GM23338 (cell line): ENCODE results near the gene ANKH.

Experiments used
- CREB1 ChIP-seq: fragments of 250-450 bp; sonication (Bioruptor Pico); IDR thresholded peaks from 2 replicates; pipeline ENCODE4 v1.5.0; 2020; ENCODE audit warnings: low read depth, mild to moderate bottlenecking, moderate library complexity
- EZH2 ChIP-seq: fragments of 200-600 bp; sonication (generic); IDR thresholded peaks from one replicate; pipeline ENCODE4 v1.8.0; 2017; ENCODE audit warnings: antibody characterized with exemption, mild to moderate bottlenecking, low read depth; ENCODE audit not compliant: unreplicated experiment
- EZH2phosphoT487 ChIP-seq: fragments of 200-600 bp; sonication (generic); IDR thresholded peaks from one replicate; pipeline ENCODE4 v1.8.1; 2018; ENCODE audit warnings: antibody characterized with exemption; ENCODE audit not compliant: unreplicated experiment
- NANOG ChIP-seq: IDR thresholded peaks from 2 replicates; pipeline ENCODE4 v1.6.1; 2016; ENCODE audit warnings: antibody characterized with exemption, borderline replicate concordance
- POLR2AphosphoS5 ChIP-seq: IDR thresholded peaks from 2 replicates; pipeline ENCODE4 v1.6.1; 2016; ENCODE audit warnings: antibody characterized with exemption, low read depth
- TF ChIP-seq, protein P1 (sequence below), 2 experiments: fragments of 200-600 bp in 1 of 2; sonication (generic) in 1 of 2; conservative IDR thresholded peaks; 2 replicates each; pipeline versions ENCODE4 v1.5.1 to v1.6.1; 2016 to 2017; ENCODE audit warnings: antibody characterized with exemption in 2 of 2, low read depth in 2 of 2, mild to moderate bottlenecking in 2 of 2, moderate library complexity in 1 of 2
- TF ChIP-seq, protein P2 (sequence below): IDR thresholded peaks from one replicate; pipeline ENCODE4 v1.6.1; 2018; ENCODE audit warnings: antibody characterized with exemption; ENCODE audit not compliant: unreplicated experiment

DNA sequence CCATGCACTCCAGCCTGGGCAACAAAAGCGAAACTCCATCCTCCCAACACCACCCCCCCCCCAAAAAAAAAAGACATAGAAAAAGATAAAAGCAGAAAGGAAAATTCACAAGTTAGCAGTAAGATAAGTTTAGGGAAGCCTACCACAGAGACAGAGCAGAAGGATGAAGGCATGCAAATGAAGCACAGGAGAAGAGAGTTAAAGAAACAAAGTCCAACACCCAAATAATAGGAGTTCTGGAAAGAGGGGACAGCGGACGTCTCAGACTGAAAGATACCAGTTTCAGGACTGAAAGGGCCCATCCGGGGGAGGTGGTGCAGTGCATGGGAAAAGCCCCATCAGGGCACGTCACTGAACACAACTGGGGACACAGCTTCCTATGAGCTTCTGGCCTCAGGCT lies 152.8 kb downstream of the ANKH start:
- TF ChIP-seq, protein P1, sequence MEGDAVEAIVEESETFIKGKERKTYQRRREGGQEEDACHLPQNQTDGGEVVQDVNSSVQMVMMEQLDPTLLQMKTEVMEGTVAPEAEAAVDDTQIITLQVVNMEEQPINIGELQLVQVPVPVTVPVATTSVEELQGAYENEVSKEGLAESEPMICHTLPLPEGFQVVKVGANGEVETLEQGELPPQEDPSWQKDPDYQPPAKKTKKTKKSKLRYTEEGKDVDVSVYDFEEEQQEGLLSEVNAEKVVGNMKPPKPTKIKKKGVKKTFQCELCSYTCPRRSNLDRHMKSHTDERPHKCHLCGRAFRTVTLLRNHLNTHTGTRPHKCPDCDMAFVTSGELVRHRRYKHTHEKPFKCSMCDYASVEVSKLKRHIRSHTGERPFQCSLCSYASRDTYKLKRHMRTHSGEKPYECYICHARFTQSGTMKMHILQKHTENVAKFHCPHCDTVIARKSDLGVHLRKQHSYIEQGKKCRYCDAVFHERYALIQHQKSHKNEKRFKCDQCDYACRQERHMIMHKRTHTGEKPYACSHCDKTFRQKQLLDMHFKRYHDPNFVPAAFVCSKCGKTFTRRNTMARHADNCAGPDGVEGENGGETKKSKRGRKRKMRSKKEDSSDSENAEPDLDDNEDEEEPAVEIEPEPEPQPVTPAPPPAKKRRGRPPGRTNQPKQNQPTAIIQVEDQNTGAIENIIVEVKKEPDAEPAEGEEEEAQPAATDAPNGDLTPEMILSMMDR (conservative IDR thresholded peaks at IDR 0.05; ENCODE audit: low read depth in 2 of 2): no peak
- no peak for TF ChIP-seq EZH2
- no peak for TF ChIP-seq POLR2AphosphoS5
- TF ChIP-seq, protein P2, sequence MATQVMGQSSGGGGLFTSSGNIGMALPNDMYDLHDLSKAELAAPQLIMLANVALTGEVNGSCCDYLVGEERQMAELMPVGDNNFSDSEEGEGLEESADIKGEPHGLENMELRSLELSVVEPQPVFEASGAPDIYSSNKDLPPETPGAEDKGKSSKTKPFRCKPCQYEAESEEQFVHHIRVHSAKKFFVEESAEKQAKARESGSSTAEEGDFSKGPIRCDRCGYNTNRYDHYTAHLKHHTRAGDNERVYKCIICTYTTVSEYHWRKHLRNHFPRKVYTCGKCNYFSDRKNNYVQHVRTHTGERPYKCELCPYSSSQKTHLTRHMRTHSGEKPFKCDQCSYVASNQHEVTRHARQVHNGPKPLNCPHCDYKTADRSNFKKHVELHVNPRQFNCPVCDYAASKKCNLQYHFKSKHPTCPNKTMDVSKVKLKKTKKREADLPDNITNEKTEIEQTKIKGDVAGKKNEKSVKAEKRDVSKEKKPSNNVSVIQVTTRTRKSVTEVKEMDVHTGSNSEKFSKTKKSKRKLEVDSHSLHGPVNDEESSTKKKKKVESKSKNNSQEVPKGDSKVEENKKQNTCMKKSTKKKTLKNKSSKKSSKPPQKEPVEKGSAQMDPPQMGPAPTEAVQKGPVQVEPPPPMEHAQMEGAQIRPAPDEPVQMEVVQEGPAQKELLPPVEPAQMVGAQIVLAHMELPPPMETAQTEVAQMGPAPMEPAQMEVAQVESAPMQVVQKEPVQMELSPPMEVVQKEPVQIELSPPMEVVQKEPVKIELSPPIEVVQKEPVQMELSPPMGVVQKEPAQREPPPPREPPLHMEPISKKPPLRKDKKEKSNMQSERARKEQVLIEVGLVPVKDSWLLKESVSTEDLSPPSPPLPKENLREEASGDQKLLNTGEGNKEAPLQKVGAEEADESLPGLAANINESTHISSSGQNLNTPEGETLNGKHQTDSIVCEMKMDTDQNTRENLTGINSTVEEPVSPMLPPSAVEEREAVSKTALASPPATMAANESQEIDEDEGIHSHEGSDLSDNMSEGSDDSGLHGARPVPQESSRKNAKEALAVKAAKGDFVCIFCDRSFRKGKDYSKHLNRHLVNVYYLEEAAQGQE: no peak
- TF ChIP-seq CREB1 (CRISPR knock-in tag): no peak
- no peak for TF ChIP-seq EZH2phosphoT487
- TF ChIP-seq NANOG: no peak
